ENCODE data around the gene MNT.

GRCh38 chr17:2450016-2450650, 49.3 kb upstream of the MNT start:
- no peak for TF ChIP-seq CTCF (IDR thresholded peaks at IDR 0.05)
- TF ChIP-seq POLR2A (IDR thresholded peaks at IDR 0.05; ENCODE audit: low read length), result no peak
- no peak for TF ChIP-seq EP300 (IDR thresholded peaks at IDR 0.05)
- TF ChIP-seq TP53 (CRISPR knock-in tag; IDR thresholded peaks at IDR 0.05), result no peak
- TF ChIP-seq BHLHE40 (IDR thresholded peaks at IDR 0.05; ENCODE audit: low read depth, low read length), result no peak
